GM18870 (cell line): Measurements from ENCODE around the gene CHD5.
A peak's percentile ranks its signal among the peaks of the same experiment; 100 is the strongest.

Source experiments
- ATAC-seq: cut with Tn5 transposase; IDR thresholded peaks from one replicate; pipeline ENCODE4 v1.9.1; 2021; ENCODE audit warnings: moderate library complexity; ENCODE audit not compliant: unreplicated experiment

CHD5 gene

GRCh38 chr1:6202256-6202655 is 22.1 kb upstream of the CHD5 start:
- ATAC-seq, result no peak

GRCh38 chr1:6200188-6200809 is 20.2 kb upstream of the CHD5 start:
- no peak for ATAC-seq

GRCh38 chr1:6199298-6200187 is 19.4 kb upstream of the CHD5 start, which contains the start of gene RPL22:
Gene RPL22 (minus strand): TSS chr1:6199595. CDS start chr1:6199573, 22 bp downstream.
- ATAC-seq, result peak; percentile 92

- no peak for ATAC-seq
These were observed 18.7 kb upstream of the CHD5 start for GRCh38 chr1:6198646-6199297.

- no peak for ATAC-seq
These were observed 17.8 kb upstream of the CHD5 start for GRCh38 chr1:6197746-6198427.

- ATAC-seq, result no peak
These were observed 11.8 kb upstream of the CHD5 start for GRCh38 chr1:6191968-6192367.

GRCh38 chr1:6188466-6188865 is 8.3 kb upstream of the CHD5 start:
- no peak for ATAC-seq

- ATAC-seq, result no peak
These were observed 5.7 kb upstream of the CHD5 start for GRCh38 chr1:6185635-6186382.

GRCh38 chr1:6185151-6185550 is 5.0 kb upstream of the CHD5 start:
- ATAC-seq, result no peak

GRCh38 chr1:6184083-6184783 is 4.1 kb upstream of the CHD5 start:
- no peak for ATAC-seq

- ATAC-seq, result no peak
These were observed 3.4 kb upstream of the CHD5 start for GRCh38 chr1:6183520-6183989.

- ATAC-seq, result no peak
These were observed 1.2 kb upstream of the CHD5 start for GRCh38 chr1:6181347-6181770.

- ATAC-seq, result no peak
These were observed 688 bp upstream of the CHD5 start for GRCh38 chr1:6180707-6181311.

- no peak for ATAC-seq
These were observed 451 bp downstream of the CHD5 start for GRCh38 chr1:6179564-6180175.

- no peak for ATAC-seq
These were observed 1.2 kb downstream of the CHD5 start for GRCh38 chr1:6178751-6179563.

- ATAC-seq, result no peak
These were observed 2.3 kb downstream of the CHD5 start for GRCh38 chr1:6177681-6178380.

- no peak for ATAC-seq
These were observed 3.3 kb downstream of the CHD5 start for GRCh38 chr1:6176779-6177178.
